Fibroblast of the aortic adventitia (primary cell): ENCODE measurements around the gene TOR1B. TPM values are rescaled to one million over a fixed set of nuclear protein-coding genes. Genes with fewer than 3 reads are reported as not detected.
"Not testable (repeated sequence)": the region's sequence is repeated elsewhere in the genome, so short reads cannot be mapped to it uniquely, and the experiment has no call there.

Experiments
- DNase-seq: peaks from one replicate; pipeline ENCODE4 v3.0.0-alpha.2; 2010; ENCODE audit warnings: low read depth
- H3K4me3 ChIP-seq: 2 replicates; pipeline ENCODE4 v1.5.1; 2011; ENCODE audit warnings: low read depth, mild to moderate bottlenecking, control low read depth, low read length, moderate library complexity
- total RNA-seq: library from RNA; depleted of rRNA; stranded (reverse); fragments of >200 nt; gene quantifications from 2 replicates; pipeline ENCODE4 v1.2.3, GENCODE V29; 2012; ENCODE audit warnings: low replicate concordance
- TF ChIP-seq, protein P1 (sequence below): IDR thresholded peaks from 2 replicates; pipeline ENCODE4 v1.5.1; 2011; ENCODE audit warnings: mild to moderate bottlenecking, low read length, control low read depth, inconsistent platforms; ENCODE audit not compliant: insufficient read depth

The TOR1B gene
- total RNA-seq, 1 donor, result 24.9 TPM

DNA sequence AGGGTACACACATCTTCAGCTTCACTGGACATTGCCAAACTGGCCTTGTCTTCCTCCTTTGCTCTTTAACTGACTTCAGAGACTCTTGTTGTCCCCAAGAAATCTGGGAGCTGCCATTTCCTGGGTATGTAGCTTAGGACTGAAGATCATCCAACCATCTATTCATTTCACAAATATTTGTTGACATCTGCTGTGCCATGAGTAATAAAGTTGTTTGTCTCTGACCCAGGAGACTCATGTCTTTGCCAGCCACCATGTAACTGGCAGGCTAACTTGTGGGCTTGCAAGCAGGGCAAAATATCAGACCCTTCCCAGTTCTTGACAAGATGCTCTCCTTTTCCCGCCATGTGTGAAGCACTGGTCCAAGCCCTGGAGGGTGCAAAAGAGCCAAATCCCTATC is 17.1 kb upstream of the TOR1B start:
- TF ChIP-seq, protein P1, sequence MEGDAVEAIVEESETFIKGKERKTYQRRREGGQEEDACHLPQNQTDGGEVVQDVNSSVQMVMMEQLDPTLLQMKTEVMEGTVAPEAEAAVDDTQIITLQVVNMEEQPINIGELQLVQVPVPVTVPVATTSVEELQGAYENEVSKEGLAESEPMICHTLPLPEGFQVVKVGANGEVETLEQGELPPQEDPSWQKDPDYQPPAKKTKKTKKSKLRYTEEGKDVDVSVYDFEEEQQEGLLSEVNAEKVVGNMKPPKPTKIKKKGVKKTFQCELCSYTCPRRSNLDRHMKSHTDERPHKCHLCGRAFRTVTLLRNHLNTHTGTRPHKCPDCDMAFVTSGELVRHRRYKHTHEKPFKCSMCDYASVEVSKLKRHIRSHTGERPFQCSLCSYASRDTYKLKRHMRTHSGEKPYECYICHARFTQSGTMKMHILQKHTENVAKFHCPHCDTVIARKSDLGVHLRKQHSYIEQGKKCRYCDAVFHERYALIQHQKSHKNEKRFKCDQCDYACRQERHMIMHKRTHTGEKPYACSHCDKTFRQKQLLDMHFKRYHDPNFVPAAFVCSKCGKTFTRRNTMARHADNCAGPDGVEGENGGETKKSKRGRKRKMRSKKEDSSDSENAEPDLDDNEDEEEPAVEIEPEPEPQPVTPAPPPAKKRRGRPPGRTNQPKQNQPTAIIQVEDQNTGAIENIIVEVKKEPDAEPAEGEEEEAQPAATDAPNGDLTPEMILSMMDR, result no peak
- H3K4me3 ChIP-seq, result no peak overlapping the region
- no peak for DNase-seq

DNA sequence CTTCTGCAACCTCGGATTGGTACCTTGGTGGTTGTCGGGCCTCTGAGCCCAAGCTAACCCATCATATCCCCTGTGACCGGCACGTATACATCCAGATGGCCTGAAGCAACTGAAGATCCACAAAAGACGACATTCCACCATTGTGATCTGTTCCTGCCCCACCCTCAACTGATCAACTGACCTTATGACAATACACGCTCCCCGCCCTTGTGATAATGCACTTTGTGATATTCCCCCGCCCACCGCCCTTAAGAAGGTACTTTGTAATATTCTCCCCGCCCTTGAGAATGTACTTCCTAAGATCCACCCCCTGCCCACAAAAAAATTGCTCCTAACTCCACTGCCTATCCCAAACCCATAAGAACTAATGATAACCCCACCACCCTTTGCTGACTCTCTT is 16.5 kb upstream of the TOR1B start:
- DNase-seq, result no peak
- H3K4me3 ChIP-seq, result no peak overlapping the region
- TF ChIP-seq, protein P1, result no peak

DNA sequence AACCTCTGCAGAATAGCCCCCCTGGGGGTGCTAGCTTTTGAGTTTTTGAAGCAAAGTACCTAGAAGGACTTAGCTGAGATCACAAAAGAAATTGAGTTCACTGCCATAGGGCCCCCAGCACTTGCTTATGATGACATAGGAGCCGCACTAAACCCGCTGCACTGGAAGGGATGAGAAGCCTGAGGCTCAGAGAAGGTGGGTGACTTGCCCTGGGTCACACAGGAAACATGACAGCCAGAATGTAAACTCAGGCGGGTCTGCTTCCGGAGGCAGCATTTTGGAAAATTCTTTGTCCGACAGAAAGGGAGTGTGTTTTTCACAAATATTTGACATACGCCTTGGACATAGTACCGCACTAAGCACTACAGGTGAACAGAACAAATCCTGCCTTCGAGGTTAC is 8.4 kb upstream of the TOR1B start:
- no peak overlapping the region for H3K4me3 ChIP-seq
- DNase-seq, result no peak
- TF ChIP-seq, protein P1, result no peak

GRCh38 chr9:129796029-129796428 is 7.0 kb upstream of the TOR1B start:
- DNase-seq, H3K4me3 ChIP-seq: not testable (repeated sequence)

- no peak overlapping the region for H3K4me3 ChIP-seq
- DNase-seq, result no peak
- TF ChIP-seq, protein P1, result no peak
These were observed 4.0 kb upstream of the TOR1B start for GRCh38 chr9:129798973-129799372.

GRCh38 chr9:129801504-129801903 is 1.5 kb upstream of the TOR1B start:
- H3K4me3 ChIP-seq, result no peak overlapping the region
- no peak for DNase-seq
- TF ChIP-seq, protein P1, result no peak

DNA sequence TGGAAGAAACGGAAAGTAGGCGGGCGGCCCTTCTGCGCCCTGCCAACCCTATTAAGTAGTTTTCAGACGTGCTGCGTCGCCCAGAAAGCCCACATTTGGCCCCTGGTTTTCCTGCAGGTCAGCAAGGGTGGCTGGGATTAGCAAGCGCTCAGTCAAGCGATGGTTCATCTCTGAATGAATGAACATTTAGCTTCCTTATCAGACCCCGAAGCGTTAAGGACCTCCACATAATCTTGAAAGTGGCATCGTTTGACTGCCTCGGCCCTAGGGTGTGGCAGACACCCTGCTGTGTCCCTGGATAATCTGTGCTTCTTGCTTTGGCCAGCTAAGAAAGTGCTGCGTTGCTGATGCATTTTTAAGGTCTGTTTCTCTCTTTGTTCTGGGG is 684 bp downstream of the TOR1B start:
- H3K4me3 ChIP-seq, result peak overlapping the region; percentile 84
- TF ChIP-seq, protein P1, result no peak
- peak; percentile 19 for DNase-seq
